Measurements from ENCODE around the gene UPB1.

GRCh38 chr22:24563246-24563645 lies 68.1 kb downstream of the UPB1 start:
- no peak for TF ChIP-seq CTCF (IDR thresholded peaks at IDR 0.05)
- no peak for TF ChIP-seq POLR2A (IDR thresholded peaks at IDR 0.05)

All from Peyer's patch (tissue), 4 donors.